HL-60 (cell line): ENCODE results near the gene LRP8.

Experiments used
- CTCF ChIP-seq: IDR thresholded peaks from one replicate; pipeline ENCODE4 v1.5.1; 2011; ENCODE audit warnings: low read length, control low read depth, inconsistent platforms; ENCODE audit not compliant: insufficient read depth
- GABPA ChIP-seq: IDR thresholded peaks from 2 replicates; pipeline ENCODE4 v1.6.1; 2012; ENCODE audit warnings: low read depth
- POLR2AphosphoS5 ChIP-seq: IDR thresholded peaks from 2 replicates; pipeline ENCODE4 v1.6.1; 2012; ENCODE audit warnings: low read depth
- REST ChIP-seq: IDR thresholded peaks from 2 replicates; pipeline ENCODE4 v1.6.1; 2012; ENCODE audit warnings: low read depth; ENCODE audit not compliant: insufficient replicate concordance
- SPI1 ChIP-seq: IDR thresholded peaks from 2 replicates; pipeline ENCODE4 v1.6.1; 2012; ENCODE audit warnings: low read depth, mild to moderate bottlenecking, borderline replicate concordance

GRCh38 chr1:53258216-53258615 is 69.7 kb downstream of the LRP8 start:
- TF ChIP-seq CTCF (no peak), REST (no peak), POLR2AphosphoS5 (no peak), SPI1 (no peak), GABPA (no peak)
